ENCODE results near the gene VAMP2. TPM values are rescaled to one million over a fixed set of nuclear protein-coding genes. Genes with fewer than 3 reads are reported as not detected.

The VAMP2 gene
- total and polyA plus RNA-seq, 9 of the 15 experiments (the other 6 are each of a cell fraction or from before 2014, with no cell fraction given) = 2.3 to 31.8 (median 6.0) TPM

DNA sequence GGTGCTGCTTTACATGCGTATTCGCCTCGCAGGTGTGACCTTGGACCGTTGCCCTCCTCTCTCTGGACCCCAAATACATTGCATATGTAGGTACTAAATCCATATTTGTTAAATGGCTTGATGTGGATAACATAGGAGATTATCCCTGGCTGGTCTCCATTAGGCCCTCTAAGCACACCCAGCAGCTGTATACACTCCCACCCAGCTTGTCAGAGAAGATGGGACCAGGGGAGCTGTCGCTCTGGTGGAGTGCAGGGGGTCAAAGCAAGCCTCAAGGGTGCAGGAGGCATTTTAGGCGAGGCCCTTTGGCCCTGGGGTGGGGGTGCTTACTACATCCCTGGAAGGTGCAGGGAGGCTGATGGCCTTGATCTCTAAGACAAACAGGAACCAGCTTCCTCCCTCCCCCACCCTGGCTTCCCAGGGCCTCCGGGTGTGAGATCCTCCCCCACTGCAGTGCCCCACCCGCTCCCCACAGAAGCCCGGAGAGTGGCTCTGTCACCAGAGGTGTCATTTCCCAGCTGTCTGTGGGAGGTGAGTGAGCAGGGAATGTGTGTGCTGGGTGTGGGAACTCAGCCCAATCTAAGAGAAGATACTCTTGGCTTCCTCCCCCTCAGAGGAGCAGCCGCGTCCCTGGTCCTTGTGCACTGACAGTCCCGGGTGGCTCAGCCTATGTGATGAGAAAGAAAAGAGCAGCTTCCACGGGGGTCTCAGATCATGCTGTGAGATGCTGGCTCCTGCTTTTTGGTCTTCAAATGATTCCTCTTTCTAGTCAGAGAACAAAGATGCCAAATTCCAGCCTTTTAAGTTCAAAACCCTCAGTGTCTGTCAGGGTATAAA, 1.4 kb upstream of the VAMP2 start (continued):
- TF ChIP-seq BCLAF1 (IDR thresholded peaks at IDR 0.05; ENCODE audit: borderline replicate concordance in 1 of 2, control insufficient read depth in 1 of 2, low read depth in 2 of 2, low read length in 1 of 2) (peak in 1 of 2 experiments; percentile 67; a peak in 1 of 4 replicates), ETV1 (tag; conservative IDR thresholded peaks at IDR 0.05; ENCODE audit: low read depth) (peak; percentile 82), CTCFL (IDR thresholded peaks at IDR 0.05; ENCODE audit: borderline replicate concordance, insufficient read depth, low read depth, low read length, poor library complexity, severe bottlenecking) (no peak), NFXL1 (CRISPR knock-in tag; IDR thresholded peaks at IDR 0.05) (no peak), MTA1 (IDR thresholded peaks at IDR 0.05; ENCODE audit: borderline replicate concordance) (peak; percentile 86), DMBX1 (CRISPR knock-in tag; IDR thresholded peaks at IDR 0.05; ENCODE audit: borderline replicate concordance) (no peak), ZNF431 (CRISPR knock-in tag; IDR thresholded peaks at IDR 0.05) (no peak), POLR3A (IDR thresholded peaks at IDR 0.05; ENCODE audit: borderline replicate concordance, extremely low read depth, insufficient read depth, insufficient read length) (no peak), E4F1 (CRISPR knock-in tag; IDR thresholded peaks at IDR 0.05; ENCODE audit: borderline replicate concordance) (no peak), ZNF707 (CRISPR knock-in tag; conservative IDR thresholded peaks at IDR 0.05) (no peak)
- TF ChIP-seq, protein P1, sequence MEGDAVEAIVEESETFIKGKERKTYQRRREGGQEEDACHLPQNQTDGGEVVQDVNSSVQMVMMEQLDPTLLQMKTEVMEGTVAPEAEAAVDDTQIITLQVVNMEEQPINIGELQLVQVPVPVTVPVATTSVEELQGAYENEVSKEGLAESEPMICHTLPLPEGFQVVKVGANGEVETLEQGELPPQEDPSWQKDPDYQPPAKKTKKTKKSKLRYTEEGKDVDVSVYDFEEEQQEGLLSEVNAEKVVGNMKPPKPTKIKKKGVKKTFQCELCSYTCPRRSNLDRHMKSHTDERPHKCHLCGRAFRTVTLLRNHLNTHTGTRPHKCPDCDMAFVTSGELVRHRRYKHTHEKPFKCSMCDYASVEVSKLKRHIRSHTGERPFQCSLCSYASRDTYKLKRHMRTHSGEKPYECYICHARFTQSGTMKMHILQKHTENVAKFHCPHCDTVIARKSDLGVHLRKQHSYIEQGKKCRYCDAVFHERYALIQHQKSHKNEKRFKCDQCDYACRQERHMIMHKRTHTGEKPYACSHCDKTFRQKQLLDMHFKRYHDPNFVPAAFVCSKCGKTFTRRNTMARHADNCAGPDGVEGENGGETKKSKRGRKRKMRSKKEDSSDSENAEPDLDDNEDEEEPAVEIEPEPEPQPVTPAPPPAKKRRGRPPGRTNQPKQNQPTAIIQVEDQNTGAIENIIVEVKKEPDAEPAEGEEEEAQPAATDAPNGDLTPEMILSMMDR (IDR thresholded peaks at IDR 0.05 in 2 of 3, conservative IDR thresholded peaks at IDR 0.05 in 1 of 3; ENCODE audit: insufficient read depth in 2 of 3, low read depth in 1 of 3, low read length in 3 of 3) = no peak
- TF ChIP-seq, protein P2, sequence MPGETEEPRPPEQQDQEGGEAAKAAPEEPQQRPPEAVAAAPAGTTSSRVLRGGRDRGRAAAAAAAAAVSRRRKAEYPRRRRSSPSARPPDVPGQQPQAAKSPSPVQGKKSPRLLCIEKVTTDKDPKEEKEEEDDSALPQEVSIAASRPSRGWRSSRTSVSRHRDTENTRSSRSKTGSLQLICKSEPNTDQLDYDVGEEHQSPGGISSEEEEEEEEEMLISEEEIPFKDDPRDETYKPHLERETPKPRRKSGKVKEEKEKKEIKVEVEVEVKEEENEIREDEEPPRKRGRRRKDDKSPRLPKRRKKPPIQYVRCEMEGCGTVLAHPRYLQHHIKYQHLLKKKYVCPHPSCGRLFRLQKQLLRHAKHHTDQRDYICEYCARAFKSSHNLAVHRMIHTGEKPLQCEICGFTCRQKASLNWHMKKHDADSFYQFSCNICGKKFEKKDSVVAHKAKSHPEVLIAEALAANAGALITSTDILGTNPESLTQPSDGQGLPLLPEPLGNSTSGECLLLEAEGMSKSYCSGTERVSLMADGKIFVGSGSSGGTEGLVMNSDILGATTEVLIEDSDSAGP (CRISPR knock-in tag; IDR thresholded peaks at IDR 0.05) = no peak
